NB4 (cell line): ENCODE measurements around the gene TACC2.

ENCODE experiments used
- DNase-seq: peaks from one replicate; pipeline ENCODE4 v3.0.0; 2010; ENCODE audit warnings: low read depth
- H3K4me3 ChIP-seq: one replicate; pipeline ENCODE4 v1.5.1; 2011; ENCODE audit warnings: mild to moderate bottlenecking, low read depth, low read length, moderate library complexity
- CTCF ChIP-seq: IDR thresholded peaks from one replicate; pipeline ENCODE4 v1.5.1; 2012; ENCODE audit warnings: low read depth, low read length
- MAX ChIP-seq: IDR thresholded peaks from 2 replicates; pipeline ENCODE4 v1.6.1; 2011; ENCODE audit warnings: low read depth, low read length
- MYC ChIP-seq: IDR thresholded peaks from 2 replicates; pipeline ENCODE4 v1.6.1; 2011; ENCODE audit warnings: low read depth, low read length
- POLR2A ChIP-seq: IDR thresholded peaks from 2 replicates; pipeline ENCODE4 v1.6.1; 2011; ENCODE audit warnings: mild to moderate bottlenecking; ENCODE audit not compliant: insufficient read length; ENCODE audit errors: extremely low read depth

The TACC2 gene

GRCh38 chr10:122255509-122256301 lies 266.7 kb downstream of the TACC2 start:
- no peak overlapping the region for H3K4me3 ChIP-seq
- no peak for TF ChIP-seq CTCF
- TF ChIP-seq POLR2A = no peak
- DNase-seq = no peak

- no peak for DNase-seq
- no peak for TF ChIP-seq CTCF
- no peak for TF ChIP-seq MAX
- TF ChIP-seq POLR2A = no peak
- TF ChIP-seq MYC = no peak
- H3K4me3 ChIP-seq = no peak overlapping the region
Measured at GRCh38 chr10:122257041-122257440, 268.1 kb downstream of the TACC2 start.

GRCh38 chr10:122258136-122259074 lies 269.4 kb downstream of the TACC2 start:
- TF ChIP-seq POLR2A = no peak
- 0 out of 2 replicates have a peak, but pooled peaks have one; percentile 21 for TF ChIP-seq MAX
- peak; percentile 26 for DNase-seq
- no peak overlapping the region for H3K4me3 ChIP-seq

- no peak overlapping the region for H3K4me3 ChIP-seq
- TF ChIP-seq POLR2A (no peak), MAX (no peak), MYC (no peak), CTCF (no peak)
- no peak for DNase-seq
Measured at GRCh38 chr10:122259075-122259466, 270.1 kb downstream of the TACC2 start.

- no peak for DNase-seq
- H3K4me3 ChIP-seq = no peak overlapping the region
- no peak for TF ChIP-seq CTCF
- no peak for TF ChIP-seq POLR2A
- TF ChIP-seq MYC = no peak
- TF ChIP-seq MAX = no peak
Measured at GRCh38 chr10:122261584-122261983, 272.6 kb downstream of the TACC2 start.

GRCh38 chr10:122263971-122264370 lies 275.0 kb downstream of the TACC2 start:
- H3K4me3 ChIP-seq = no peak overlapping the region
- no peak for DNase-seq
- no peak for TF ChIP-seq MAX
- TF ChIP-seq MYC = no peak
- no peak for TF ChIP-seq POLR2A
- TF ChIP-seq CTCF = no peak
